ENCODE measurements around the gene ZFAND2B.

- no peak for TF ChIP-seq CTCF (IDR thresholded peaks at IDR 0.05; ENCODE audit: low read depth, low read length)
- TF ChIP-seq EZH2phosphoT487 (IDR thresholded peaks at IDR 0.05; ENCODE audit: low read depth): no peak
Observed at GRCh38 chr2:219161097-219161496, 45.5 kb upstream of the ZFAND2B start.

Data from OCI-LY3 (cell line).